ENCODE measurements around the gene PHF20. TPM values are rescaled to one million over a fixed set of nuclear protein-coding genes. Genes with fewer than 3 reads are reported as not detected.

Gene PHF20
- total and polyA plus RNA-seq, 2 of the 8 experiments (the other 6 are each of a cell fraction or from before 2014, with no cell fraction given): 25.6 to 70.1 TPM

DNA sequence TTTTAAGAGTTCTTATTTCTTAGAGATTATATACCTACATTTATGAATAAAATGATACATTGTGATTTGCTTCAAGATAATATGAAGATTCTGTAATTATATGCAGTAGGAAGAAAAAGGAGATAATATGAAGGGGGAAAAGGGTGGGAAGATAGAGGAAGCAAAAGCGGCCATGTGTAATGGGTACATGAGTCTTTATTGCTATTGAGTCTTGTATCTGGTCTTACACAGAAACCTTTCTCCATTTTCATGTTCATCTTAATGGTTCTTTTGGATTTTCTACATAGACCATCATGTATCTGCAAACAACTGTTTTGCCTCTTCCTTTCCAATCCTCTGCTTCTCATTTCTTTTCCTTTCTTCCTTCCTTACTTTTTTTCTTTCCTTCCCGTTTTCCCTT lies 36.1 kb downstream of the PHF20 start:
- CTCF ChIA-PET (ENCODE audit: partially characterized antibody): no interaction called here
- H2BK12ac ChIP-seq (ENCODE audit: low read depth, low read length): no peak overlapping the region
- H2AFZ ChIP-seq (ENCODE audit: low read length): no peak overlapping the region
- no peaks in the 10 kb centered on the region for H4K20me1 ChIP-seq (replicated peaks in 1 of 2; ENCODE audit: control insufficient read depth in 1 of 2, insufficient read depth in 2 of 2, low read length in 2 of 2)
- no peak overlapping the region for H3K9ac ChIP-seq (replicated peaks in 1 of 4; ENCODE audit: extremely low read depth in 1 of 4, low read depth in 3 of 4, low read length in 3 of 4)
- no peaks in the 10 kb centered on the region for H3K23me2 ChIP-seq (ENCODE audit: low read depth, low read length)
- H3K79me2 ChIP-seq (ENCODE audit: control insufficient read depth in 1 of 2, insufficient read depth in 2 of 2, low read length in 2 of 2): peaks cover 0 to 27% of the 10 kb centered on the region in 2 experiments; a peak in 2 of 4 replicates
- no peak overlapping the region for H4K5ac ChIP-seq (ENCODE audit: insufficient read length, low read depth, low read length)
- H3K79me1 ChIP-seq (ENCODE audit: low read depth, low read length): no peaks in the 10 kb centered on the region; the same call in 1 of the 2 replicates
- H3K4ac ChIP-seq (replicated peaks; ENCODE audit: insufficient read length, low read depth, low read length): no peak overlapping the region
- no peaks in the 10 kb centered on the region for H3K27me3 ChIP-seq (replicated peaks in 1 of 4; ENCODE audit: control insufficient read depth in 3 of 4, extremely low read depth in 1 of 4, insufficient read depth in 3 of 4, low read length in 3 of 4)
- H3K9me3 ChIP-seq (ENCODE audit: insufficient read depth in 2 of 2, low read depth in 1 of 2, low read length in 1 of 2): no peaks in the 10 kb centered on the region
- H4K91ac ChIP-seq (replicated peaks; ENCODE audit: insufficient read length, low read length): no peak overlapping the region
- no peaks in the 10 kb centered on the region for H3K4me1 ChIP-seq (replicated peaks in 1 of 4; ENCODE audit: control insufficient read depth in 3 of 4, insufficient read depth in 4 of 4, low read length in 3 of 4)
- DNase-seq (ENCODE audit: low read depth in 1 of 2, low spot score in 2 of 2) (no peak), FAIRE-seq (no peak)
- 94% methylated on average over 2 of the region's 2 CpGs; no CpG with 5 or more reads in 1 of the 2 experiments for WGBS, 2 experiments (ENCODE audit: extremely low coverage in 1 of 2, insufficient coverage in 1 of 2, insufficient read length in 1 of 2, insufficient replicate concordance in 2 of 2, low coverage in 1 of 2, low lambda C conversion rate in 2 of 2, missing lambda C conversion rate in 1 of 2)
- H3K36me3 ChIP-seq (ENCODE audit: control insufficient read depth in 2 of 4, insufficient read depth in 4 of 4, low read length in 3 of 4): peaks cover 0 to 17% (median 7%) of the 10 kb centered on the region in 4 experiments; a peak in 4 of 8 replicates
- no peak overlapping the region for H3K27ac ChIP-seq (ENCODE audit: low read depth, low read length)
- H3K56ac ChIP-seq (replicated peaks; ENCODE audit: insufficient read length, low read depth, low read length): no peak overlapping the region
- H2BK120ac ChIP-seq (replicated peaks; ENCODE audit: low read depth, low read length): no peak overlapping the region
- no peak overlapping the region for H2BK15ac ChIP-seq (ENCODE audit: low read length)
- POLR2A ChIA-PET (ENCODE audit: partially characterized antibody): interaction anchor here (0.5 to 0.8 kb wide), 2 partner anchors 8 to 21 kb away, joined by 3 to 7 read pairs; no protein-coding TSS in a partner anchor
- no peak overlapping the region for H4K8ac ChIP-seq (ENCODE audit: extremely low read depth, insufficient read depth, low read length)
- H2BK5ac ChIP-seq (ENCODE audit: low read depth, low read length): no peak overlapping the region
- H2BK20ac ChIP-seq (ENCODE audit: low read length): no peak overlapping the region
- no peak overlapping the region for H3K4me3 ChIP-seq (ENCODE audit: extremely low read depth in 1 of 4, insufficient read depth in 2 of 4, low read depth in 3 of 4, low read length in 4 of 4)
- no peak overlapping the region for H3K23ac ChIP-seq (ENCODE audit: insufficient read length)
- no peak overlapping the region for H3K18ac ChIP-seq (ENCODE audit: extremely low read depth, low read length)
- H3K4me2 ChIP-seq (ENCODE audit: insufficient read depth in 1 of 2, low read depth in 2 of 2, low read length in 2 of 2): no peak overlapping the region
- H2AK5ac ChIP-seq (ENCODE audit: low read depth, low read length): no peak overlapping the region
- no peak overlapping the region for H3K14ac ChIP-seq (ENCODE audit: insufficient read length)
- TF ChIP-seq JUN (IDR thresholded peaks at IDR 0.05; ENCODE audit: low read depth, low read length): no peak
- TF ChIP-seq ZNF274 (IDR thresholded peaks at IDR 0.05; ENCODE audit: borderline replicate concordance, extremely low read depth, low read length): no peak
- no peak for TF ChIP-seq CTBP2 (IDR thresholded peaks at IDR 0.05; ENCODE audit: borderline replicate concordance, insufficient read depth, insufficient read length, low read length)
- TF ChIP-seq JUND (IDR thresholded peaks at IDR 0.05; ENCODE audit: low read length): no peak
- no peak for TF ChIP-seq TEAD4 (IDR thresholded peaks at IDR 0.05; ENCODE audit: low read depth, low read length)
